HG02943 (cell line): ENCODE results near the gene CD200R1L.

ENCODE experiments used
- ATAC-seq: cut with Tn5 transposase; IDR thresholded peaks from one replicate; pipeline ENCODE4 v1.9.1; 2021; ENCODE audit warnings: mild to moderate bottlenecking, low read depth, moderate library complexity; ENCODE audit not compliant: unreplicated experiment

CD200R1L gene

DNA sequence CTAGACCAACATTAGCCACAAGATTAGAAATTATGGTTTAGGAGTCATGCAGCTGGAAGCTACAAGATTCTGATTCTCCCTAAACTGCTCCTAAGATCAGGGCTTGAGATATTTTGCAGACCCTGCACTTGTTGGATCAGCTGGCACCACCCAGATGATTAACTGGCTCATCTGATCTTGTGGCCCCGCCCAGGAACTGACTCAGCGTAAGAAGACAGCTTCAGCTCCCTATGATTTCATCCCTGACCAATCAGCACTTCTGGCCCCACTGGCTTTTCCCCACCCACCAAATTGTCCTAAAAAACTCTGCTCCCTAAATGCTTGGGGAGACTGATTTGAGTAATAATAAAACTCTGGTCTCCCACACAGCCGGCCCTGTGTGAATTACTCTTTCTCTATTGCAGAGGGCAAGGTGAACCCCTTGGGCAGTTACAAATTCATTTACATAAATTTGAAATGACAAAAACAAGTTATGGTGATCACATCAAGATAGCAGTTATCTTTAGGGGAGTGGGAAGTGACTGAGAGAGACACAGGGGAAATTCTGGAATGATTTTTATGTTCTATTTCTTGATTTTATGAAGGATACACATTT is 76.5 kb downstream of the CD200R1L start:
- no peak for ATAC-seq

DNA sequence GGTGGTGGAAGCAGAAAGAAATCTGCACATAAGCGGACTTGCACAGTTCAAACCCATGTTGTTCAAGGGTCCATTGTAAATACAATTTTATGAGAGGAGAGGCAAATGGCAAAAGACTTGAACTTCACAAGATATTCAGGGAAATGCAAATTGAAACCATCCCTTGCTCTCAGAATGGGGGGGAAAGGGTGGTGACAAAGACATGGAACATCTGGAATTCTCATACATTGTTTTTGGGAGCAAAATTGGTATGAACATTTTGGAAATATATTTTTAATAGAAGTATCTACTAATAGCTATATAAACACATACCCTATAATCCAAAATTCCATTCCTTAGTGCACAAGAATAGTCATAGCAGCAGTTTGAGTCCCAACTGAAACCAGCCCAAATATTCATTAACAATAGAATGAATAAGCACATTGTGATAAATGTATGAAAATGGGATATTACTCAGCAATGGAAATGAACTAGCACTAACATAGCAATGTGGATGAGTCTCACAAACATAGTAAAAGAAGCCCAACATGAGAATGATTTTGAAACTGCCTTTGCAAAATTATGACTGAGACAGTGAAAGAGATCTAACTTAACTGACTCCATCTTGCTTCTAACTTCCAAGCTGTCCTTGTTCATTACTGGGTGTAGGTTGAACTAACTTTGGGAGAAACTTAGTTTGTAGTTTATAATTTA is 77.2 kb downstream of the CD200R1L start:
- no peak for ATAC-seq

DNA sequence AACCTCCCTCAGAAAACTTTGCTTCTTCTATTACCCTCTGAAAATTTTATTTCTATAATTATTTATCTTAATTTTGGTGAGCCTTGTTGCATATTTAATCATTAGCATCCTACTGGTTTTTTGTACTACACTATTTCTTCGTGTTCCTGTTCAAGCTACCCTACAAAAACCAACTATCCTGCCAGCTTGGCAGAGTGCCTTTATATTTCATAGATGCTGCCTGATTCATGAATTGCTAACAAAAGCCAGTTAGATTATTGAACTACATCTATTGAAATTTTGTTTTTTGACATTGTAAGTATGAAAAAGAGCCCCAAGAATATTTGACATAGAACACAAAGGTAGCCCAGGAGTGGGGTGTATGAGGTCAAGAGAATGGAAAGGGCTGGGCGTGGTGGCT is 78.9 kb downstream of the CD200R1L start:
- ATAC-seq, result no peak

DNA sequence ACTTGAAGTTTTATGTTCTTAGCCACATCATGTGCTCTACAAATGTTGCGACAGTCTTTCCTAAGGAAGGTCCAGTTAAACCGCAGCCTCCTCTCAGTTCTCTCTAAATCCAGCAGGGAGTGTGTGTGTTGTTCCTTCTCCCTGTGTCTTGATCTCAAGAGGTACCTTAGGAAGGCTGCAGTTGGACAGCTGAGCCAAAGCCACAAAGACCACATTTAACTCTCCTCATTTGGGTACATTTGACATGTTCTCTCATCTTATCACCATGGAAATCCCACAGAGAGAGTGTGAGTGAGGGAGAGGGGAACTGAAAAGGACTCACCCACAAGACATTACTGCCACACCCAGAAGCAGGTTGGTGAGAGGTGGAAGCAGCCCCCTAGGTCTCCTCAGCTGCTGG is 79.5 kb downstream of the CD200R1L start:
- no peak for ATAC-seq
